GM18517 (cell line): ENCODE data around the gene AFG1L.
"Not testable (repeated sequence)": the region's sequence is repeated elsewhere in the genome, so short reads cannot be mapped to it uniquely, and the experiment has no call there.

Experiments
- ATAC-seq: cut with Tn5 transposase; IDR thresholded peaks from one replicate; pipeline ENCODE4 v1.9.1; 2021; ENCODE audit warnings: mild to moderate bottlenecking, moderate library complexity; ENCODE audit not compliant: unreplicated experiment

Gene AFG1L

DNA sequence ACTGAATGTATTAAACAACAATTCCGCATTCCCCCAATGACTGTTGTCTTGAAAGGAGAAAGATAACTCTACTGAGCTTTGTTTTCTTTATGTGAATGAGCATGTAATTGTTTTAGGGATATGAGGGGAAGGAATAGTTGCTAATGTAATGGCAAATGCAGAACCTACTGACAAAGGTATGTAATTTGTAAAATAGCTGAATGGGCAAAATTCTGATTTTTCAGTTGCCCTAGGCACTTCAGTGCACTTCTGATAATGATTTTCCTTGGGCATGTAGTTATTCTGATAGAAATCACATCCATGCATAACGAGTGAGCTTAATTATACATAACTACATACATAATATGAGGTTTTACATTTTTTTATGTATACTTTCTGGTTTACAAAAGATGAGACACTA lies 212.5 kb downstream of the AFG1L start:
- ATAC-seq = no peak

DNA sequence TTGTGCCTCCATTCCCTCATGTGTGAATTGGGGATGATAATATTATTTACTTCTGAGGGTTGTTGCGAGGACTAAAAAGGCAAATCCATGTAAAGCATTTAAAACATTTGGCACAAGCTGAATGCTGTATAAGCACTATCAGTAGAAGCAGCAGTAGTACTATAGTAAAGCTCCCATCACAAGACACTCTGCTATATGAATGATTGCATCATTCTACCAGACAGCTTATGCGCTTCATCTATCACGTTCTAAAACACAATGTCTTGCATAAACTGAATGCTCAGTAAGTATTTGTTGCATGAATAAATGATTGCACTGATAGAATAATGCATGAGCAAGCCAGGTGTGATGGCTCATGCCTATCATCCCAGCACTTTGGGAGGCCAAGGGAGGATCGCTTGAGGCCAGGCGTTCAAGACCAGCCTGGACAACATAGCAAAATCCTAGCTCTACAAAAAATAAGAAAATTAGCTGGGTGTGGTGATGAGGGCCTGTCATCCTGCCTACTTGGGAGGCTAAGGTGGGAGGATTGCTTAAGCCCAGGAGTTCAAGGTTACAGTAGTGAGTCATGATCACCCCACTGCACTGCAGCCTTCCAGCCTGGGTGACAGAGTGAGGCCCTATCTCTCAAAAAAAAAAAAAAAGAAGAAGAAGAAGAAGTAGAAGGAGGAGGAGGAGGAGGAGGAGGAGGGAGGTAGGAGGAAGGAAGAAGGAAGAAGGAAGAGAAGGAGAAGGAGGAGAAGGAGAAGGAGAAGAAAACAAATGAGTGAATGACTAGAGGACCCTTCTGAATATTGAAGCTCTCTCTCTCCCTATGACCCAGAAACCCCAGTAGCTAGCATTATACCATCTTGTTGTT lies 215.8 kb downstream of the AFG1L start:
- no peak for ATAC-seq

DNA sequence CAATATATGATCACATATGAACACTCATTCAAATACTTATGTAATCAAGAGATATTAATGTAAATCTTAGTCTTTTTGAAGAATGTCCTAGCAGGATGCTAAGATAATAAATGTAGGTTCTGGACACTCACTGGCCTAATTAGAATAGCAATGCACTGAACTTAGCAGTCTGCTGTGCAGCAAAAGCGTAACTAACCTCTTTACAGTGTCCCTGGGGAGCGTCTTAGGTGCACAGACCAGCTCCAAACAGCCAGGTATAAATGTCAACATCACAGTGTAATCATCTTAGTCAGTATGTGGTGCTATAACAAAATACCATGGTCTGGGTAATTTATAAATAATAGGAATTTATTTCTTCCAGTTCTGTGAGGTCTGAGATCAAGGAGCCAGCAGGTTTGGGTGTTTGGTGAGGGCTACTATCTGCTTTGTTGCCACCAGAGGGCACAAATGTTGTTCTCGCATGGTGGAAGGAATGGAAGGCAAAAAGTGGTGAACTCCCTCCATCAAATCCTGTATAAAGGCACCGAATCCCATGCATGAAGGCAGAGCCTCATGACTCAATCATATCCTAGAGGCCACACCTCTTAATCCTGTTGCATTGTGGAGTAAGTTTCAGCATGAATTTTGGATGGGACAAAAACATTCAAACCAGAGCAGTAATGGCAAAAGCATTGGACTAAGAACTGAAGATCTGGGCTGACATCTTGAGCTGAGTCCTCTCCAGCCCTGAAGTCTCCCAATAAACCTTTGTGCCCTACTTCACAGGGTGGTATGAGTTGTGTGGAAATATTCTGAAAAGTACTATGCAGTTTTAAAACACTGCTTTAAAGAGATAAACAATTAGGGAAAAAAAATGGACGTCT lies 224.1 kb downstream of the AFG1L start:
- ATAC-seq = no peak

DNA sequence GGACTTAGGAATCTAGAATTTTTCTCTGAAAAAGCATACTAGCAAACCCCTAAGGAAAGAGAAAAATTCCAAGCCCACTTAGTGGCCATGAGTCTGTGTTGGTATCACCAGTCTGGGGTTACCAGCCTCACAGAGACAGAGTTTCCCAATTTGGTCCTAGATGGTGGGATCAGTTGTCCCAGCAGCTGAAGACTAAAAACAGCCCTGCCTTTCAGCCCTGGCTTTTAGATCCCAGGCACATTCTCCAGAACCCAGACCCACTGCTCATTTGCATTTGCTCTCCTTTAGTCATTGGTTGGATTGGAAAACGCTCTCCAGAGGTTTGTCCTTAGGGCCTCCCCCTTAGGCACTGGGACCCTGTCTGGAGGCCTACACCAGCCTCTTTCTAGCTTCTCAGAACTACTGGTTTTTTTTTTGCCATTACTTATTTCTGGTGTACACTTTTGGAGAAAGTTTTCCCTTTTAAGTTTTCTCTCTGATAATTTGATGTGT lies 226.8 kb downstream of the AFG1L start:
- no peak for ATAC-seq

DNA sequence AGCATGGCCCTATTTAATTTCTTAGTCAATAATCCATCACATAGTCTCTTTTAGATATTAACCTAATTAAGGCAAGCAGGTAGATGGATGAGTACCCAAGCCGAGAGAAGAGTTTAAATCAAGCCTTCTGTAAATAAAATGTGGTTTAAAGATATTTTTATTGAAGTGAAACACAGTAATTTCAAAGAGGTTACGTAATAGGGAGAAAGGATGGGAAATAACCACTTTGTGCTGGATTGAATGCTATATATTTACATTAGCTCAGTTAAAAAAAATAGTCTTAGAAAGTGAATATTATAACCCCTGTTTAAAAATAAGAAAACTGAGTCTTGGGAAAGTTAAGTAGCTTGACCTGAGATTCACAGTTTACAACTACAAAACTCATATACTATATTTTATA lies 228.8 kb downstream of the AFG1L start:
- ATAC-seq = no peak

DNA sequence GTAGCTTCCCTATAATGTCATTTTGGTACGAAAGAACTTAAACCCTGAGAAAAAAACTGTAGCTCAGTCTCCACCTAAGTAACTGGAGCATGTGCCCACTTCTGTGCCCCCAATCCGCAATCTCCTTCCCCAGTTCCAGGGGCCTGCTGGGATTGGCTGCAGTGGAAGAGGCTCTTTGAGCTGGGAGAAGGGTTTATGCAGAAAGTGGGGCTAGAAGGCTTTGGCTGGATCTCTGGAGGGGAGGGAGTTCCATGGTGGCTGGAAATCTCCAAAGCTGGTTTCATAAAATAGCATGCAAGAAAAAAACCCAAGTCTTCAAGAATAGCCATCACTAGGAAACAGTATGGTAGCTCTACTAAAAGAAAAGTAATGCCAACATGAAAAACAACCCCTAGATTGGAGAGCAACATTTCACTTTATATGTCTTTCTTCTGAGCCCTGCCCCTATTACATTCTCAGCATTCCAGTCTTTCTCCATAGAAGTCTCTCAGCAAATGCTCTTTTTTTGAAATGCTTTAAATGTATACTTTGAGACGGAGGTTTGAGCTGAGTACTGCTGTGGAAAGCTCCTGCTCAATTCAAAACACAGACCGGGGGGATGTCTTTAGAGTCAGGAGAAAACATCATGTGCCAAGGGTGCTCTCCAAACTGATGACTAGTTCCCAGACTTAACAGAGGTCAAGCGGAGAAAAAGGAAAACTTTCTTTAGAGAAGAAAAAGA lies 229.8 kb downstream of the AFG1L start:
- ATAC-seq = no peak

DNA sequence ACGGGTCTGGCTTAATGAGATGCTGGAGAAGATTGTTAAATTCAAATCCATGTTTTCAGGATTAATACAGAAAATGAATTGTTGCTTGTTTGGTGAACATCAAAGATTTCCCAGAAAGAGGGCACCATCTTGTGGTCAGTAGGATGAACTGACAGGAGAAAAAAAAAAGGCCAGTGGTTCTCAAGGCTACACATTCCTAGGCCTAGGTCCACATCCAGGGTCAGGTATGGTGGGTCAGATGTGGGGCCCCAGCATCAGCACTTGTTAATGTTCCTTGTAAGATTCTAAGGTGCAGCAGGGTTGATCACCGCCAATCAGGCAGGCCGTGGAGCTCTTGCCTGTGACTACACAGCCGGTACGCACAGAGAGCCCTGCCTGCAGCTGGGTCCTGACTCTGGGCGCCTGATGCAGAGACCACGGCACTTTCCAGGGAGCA lies 231.9 kb downstream of the AFG1L start:
- no peak for ATAC-seq

DNA sequence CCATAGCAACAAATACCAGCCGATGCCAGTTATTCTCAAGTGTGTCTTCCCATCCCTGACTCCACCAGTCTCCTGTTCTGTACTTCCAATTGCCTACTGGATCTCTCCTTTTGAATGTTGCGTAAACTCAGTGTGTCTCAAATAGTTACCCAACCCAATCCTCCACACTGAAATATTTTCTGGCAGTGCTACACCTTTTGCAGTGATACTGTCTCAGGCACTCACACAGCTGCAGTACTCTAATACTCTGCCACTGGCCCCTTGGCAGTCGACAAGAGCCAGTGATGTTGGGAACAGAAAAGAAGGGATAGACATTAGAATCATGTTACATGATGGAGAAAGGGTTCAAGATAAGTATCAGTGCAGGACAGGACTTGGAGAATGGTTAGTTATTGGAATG lies 234.0 kb downstream of the AFG1L start:
- no peak for ATAC-seq

DNA sequence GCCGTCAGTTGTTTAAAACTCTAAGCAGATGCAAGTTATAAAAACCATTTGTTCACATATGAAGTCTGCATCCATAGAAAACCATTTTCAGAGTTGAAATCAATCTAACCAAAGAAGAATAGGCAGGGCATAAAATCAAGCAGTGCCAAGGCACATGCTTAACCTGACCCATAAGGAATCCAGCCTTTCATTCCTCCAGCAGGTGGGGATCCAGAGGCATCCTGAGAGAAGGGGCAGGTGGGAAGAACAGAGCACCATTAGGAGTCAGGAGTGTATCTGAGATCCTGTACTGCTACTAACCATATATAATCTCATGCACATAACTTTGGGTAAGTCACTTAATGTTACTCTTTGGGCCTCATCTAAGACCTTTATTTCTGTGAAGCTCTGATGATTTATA lies 236.5 kb downstream of the AFG1L start:
- ATAC-seq = no peak

DNA sequence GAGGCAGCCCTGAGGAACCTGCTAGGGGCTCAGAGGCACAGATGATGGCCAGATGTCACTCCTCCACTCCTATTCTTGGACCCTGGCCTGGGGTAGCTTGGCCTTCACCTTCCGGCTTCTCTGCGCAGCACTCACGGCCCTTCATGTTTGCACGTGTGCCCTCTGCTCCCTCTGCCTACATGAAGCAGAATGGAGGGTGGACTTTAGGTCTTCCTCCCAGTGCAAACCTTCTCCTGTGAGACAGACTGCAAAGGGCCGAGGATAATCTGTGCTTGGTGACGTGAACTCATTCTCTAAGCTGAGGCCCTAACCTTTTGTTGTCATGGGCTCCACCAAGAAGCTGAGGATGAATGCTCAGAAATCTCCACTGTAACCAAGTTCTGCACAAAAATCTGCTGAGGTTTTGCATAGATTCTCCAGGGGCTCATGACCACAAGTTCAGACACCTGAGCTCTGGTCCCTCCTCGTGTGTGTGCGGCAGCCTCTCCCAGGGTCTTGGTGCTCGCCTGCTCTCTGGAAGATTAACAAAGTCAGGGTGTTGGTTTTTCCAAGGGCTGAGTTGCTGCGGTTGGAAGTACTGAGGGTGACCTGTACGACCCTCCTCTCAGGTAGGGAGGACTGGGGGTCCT lies 240.4 kb downstream of the AFG1L start:
- ATAC-seq = no peak

DNA sequence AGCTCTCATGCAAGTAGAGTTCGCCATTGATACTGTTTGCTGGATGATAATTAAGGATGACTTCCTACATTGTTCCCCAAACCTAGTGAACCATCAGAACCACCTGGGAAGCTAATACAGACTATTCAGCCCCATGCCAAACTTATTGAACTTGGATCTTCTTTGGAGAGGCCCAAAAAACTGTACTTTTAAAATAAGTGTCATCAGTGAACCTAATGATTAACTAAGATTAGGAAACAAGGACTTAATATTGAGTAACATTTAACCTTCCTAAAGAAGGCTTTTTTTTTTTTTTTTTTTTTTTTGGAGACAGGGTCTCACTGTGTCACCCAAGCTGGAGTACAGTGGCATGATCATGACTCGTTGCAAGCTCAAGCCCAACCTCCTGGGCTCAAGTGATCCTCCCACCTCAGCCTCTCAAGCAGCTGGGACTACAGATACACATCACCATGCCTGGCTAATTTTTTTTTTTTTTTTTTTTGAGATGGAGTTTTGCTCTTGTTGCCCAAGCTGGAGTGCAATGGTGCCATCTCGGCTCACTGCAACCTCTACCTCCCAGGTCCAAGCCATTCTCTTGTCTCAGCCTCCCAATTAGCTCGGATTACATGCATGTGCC lies 241.2 kb downstream of the AFG1L start:
- ATAC-seq = not testable (repeated sequence)

DNA sequence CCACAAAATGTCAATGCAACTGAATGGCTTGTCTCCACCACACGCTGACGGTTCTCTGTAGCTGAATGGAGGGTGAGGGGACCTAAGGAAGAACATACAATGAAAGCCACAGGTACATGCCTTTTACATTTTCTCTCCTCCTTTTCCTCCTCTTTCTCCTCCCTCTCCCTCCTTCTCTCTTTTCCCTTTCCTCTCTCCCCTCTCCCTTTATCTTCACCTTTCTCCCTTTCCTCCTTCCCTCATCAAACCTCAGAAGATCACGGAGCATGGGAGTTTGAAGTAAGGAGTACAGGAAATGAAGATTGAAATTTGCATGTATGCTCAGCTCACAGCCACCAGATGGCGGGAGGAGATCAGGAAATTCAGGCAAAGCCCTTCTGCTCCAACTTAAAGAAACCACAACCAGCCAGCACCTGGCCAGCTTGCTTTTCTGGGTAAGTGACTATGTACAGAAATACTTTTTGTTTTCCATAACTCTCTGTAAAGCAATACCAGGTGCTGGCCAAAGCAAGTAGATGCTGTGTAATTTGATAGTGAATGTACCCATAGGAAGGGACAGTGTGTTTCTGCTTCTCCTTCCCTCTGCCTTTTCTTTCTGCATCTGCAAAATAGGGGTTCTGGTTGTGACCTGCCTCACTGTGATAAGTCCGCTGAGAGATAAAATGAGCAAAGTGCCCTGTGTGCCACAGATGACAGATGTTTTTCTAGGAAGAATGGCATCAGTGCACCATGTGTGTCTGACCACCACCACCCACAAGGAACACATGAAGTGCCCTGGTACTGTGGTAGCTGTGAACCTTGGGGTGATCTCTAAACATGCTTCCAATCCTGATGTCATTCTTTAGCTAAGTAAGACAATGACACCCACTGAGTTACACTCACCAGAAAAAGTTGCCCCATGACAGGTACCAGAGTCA lies 247.2 kb downstream of the AFG1L start:
- ATAC-seq = peak; percentile 76

DNA sequence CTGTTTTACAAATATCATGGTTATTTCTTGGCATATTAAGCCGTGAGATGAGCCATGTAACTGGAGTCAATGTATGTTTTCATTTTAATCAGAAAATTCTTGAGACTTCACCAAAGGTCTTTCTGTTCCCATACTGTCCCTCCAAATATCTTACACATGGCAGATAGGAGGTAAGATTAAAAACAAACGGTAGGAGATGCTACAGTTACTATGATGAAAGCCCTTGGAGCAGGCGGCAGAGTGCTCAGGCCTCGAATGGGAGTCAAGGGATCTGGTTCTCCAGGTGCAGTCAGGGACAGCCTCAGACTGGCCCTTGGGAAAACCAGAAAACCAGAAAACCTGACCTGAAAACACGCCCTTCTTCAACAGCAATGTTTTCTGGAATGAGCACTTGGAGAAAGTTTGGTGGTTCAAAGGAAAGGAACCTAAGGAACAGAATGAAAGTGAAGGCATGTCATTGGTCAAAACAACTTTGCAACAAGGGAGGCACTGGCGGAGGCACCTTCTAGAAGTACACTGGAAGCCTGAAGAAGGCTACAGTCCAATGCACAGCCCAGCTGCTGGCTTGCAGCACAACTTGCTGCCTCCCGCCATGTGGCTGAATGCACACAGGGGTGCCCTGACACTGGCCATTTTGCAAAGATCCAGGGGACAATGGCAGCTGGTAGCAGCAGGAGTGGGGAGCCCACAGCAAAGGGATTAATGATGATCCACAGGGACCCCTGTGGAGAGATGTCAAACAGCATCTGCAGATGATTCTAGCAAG lies 248.5 kb downstream of the AFG1L start:
- ATAC-seq = no peak

DNA sequence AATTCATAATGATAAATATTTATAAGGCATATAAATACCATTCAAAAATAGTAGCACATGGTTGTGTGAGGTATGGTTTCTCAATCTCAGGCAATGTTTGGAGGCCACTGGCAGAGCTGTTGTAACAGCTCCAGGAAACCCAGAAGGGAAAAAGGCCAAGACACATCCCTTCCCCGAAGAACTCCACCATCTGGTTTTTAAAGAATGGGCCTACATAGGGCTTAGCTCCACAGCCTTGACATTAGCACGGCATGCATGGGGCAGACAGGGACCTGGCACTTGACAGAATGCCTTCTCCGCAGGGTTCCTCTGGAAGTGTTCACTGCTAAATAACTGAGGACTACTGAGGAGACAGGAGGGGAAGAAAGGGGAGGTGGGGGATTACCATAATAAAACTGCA lies 249.8 kb downstream of the AFG1L start:
- no peak for ATAC-seq

DNA sequence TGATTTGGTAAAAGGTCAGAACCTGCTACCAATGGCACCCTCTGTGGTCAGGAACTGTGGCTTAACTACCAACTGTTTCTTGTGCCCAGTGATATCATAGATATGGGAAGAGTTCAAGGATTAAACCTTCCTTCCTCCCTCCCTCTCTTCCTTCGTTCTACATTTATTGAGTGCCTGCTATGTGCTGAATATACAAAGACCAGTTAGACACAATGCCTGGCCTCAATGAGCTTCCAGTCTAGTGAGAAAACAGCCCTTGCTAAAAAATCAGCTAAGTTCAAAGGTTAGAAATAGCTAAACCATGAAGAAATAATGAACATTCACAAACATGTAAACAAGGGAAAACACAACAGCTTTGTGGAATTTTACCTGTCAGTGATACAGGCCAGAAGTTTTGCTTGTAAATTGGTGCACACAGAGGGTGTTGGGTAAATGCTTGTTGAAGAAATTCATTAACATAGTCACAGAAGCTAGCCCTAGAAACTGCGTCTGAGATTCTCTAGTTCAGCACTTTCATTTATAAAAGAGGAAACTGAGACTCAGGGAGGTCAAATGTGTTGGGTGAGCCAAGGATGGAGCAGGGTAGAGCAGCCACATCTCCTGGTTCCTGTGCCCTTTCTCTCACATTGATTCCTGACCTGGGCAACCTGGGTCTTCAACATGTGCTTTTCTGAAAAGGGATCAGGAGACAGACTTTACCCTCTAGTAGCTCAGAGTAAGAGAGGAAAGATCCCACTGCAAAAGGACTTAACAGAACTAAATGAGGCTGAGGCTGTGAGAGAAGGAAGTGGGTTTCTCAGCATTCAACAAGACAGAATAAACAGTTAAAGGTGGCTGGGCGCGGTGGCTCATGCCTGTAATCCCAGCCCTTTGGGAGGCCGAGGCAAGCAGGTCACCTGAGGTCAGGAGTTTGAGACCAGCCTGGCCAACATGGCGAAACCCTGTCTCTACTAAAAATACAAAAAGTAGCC lies 251.5 kb downstream of the AFG1L start:
- ATAC-seq = no peak

DNA sequence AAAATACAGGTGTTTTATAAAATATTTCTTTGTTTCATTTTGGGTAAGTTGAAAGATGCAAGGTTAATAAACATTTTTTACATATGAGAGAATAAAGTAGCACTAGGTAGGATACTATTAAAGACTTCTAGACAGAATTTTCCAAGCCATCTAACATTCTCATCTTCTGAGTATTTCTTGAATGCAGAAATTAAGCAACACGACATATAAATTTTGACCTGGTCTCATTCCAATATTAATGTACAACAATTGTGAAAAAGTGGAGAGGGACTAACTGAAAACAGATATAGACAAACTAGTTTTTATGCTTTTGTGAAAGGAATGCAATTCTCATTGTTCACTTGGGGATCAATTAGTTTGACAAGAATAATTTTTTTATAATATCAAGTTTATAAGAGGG lies 254.4 kb downstream of the AFG1L start:
- ATAC-seq = no peak

DNA sequence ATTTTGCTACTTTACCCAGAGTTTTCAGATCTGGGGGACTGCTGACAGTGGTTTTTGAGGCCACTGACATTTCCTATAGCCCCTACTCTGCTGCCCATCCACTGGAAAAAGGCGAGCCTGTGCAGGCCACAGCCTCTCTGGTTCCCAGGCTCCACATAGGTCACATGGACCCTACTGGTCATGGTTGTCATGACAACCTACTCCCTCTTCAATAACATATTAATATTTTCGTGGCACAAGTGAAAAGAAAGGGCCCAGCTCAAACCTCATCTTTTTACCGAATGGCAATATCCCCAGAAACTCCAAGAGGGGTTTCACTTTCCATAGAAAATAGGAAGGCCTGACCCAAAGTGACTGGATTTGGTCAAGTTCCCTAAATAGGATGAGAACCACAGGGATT lies 254.9 kb downstream of the AFG1L start:
- ATAC-seq = no peak
